IPS DF 6.9 (cell line): Measurements from ENCODE around the gene IFIT1.
"Not testable (repeated sequence)": the region's sequence is repeated elsewhere in the genome, so short reads cannot be mapped to it uniquely, and the experiment has no call there.

ENCODE experiments used
- DNase-seq: peaks from one replicate; pipeline ENCODE4 v3.0.0-alpha.2; 2013; ENCODE audit warnings: low read depth, low spot score
- H3K27ac ChIP-seq: one replicate; pipeline ENCODE4 v1.5.1; 2013; ENCODE audit warnings: low read length, control low read depth
- H3K27me3 ChIP-seq: 2 replicates; pipeline ENCODE4 v1.6.1; 2013; ENCODE audit warnings: mild to moderate bottlenecking, low read length; ENCODE audit not compliant: control insufficient read depth, insufficient read depth
- H3K36me3 ChIP-seq: 2 replicates; pipeline ENCODE4 v1.6.1; 2013; ENCODE audit warnings: low read length; ENCODE audit not compliant: control insufficient read depth, insufficient read depth
- H3K4me1 ChIP-seq: 2 replicates; pipeline ENCODE4 v1.6.1; 2013; ENCODE audit warnings: low read length; ENCODE audit not compliant: control insufficient read depth, insufficient read depth
- H3K4me3 ChIP-seq: 2 replicates; pipeline ENCODE4 v1.5.1; 2013; ENCODE audit warnings: mild to moderate bottlenecking, low read length
- H3K9me3 ChIP-seq: 2 replicates; pipeline ENCODE4 v1.6.1; 2013; ENCODE audit warnings: low read length, inconsistent platforms; ENCODE audit not compliant: control insufficient read depth, insufficient read depth
- WGBS: extraction: QIAGEN DNeasy Blood & Tissue Kit; methylation state at CpG from one replicate; pipeline ENCODE4 v1.1.7; 2013; ENCODE audit warnings: mixed read lengths, missing lambda C conversion rate; ENCODE audit not compliant: insufficient read length, insufficient coverage; 5-methylcytosine and 5-hydroxymethylcytosine counted together

The IFIT1 gene

DNA sequence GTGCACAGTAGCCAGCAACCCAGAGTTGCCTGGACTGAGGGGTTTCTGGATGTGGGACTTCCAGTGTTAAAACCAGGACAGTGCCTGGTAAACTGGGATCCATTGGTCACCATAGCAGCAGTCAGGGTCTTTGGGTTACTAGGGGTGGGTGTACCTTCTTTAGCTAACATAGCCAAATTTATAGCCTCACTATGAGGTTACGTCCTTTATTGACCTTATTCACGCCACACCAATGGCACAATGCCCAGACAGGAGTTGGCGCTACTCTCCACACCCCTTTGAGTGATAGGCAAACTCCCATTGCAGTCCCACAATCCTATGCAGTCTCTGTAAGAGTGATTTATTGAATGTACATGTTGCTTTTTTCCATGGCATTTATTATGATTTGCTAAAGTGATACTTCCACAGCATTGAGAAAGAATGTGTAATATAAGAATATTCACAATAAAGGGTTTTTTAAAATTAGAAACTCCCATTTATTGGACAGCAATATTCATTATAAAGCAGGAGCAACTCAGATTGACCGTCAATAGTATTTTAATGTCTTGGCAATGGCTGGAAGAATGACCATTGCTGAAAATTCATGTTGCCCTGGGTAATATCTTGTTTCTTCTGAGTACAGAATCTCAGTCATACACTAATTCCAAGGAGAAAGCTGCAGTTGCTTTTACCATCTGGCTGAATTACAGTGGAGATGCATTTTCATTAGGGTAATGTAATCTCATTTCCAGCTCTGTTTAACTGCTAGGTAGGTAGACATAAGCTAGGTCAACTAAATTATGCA, 48.0 kb downstream of the IFIT1 start:
- H3K27ac ChIP-seq, result no peak overlapping the region
- WGBS, result no CpG with 5 or more reads among the region's 4 CpGs

GRCh38 chr10:89442289-89442688, 49.9 kb downstream of the IFIT1 start:
- H3K4me1 ChIP-seq, result no peaks in the 10 kb centered on the region
- no peak overlapping the region for H3K27ac ChIP-seq
- WGBS, result no CpG with 5 or more reads among the region's 1 CpG

More for the DNA sequence above, 48.0 kb downstream of the IFIT1 start:
- Histone ChIP-seq H3K9me3 (no peaks in the 10 kb centered on the region), H3K36me3 (no peaks in the 10 kb centered on the region), H3K27me3 (no peaks in the 10 kb centered on the region), H3K4me1 (no peaks in the 10 kb centered on the region), H3K4me3 (no peak overlapping the region)
- no peak for DNase-seq

DNA sequence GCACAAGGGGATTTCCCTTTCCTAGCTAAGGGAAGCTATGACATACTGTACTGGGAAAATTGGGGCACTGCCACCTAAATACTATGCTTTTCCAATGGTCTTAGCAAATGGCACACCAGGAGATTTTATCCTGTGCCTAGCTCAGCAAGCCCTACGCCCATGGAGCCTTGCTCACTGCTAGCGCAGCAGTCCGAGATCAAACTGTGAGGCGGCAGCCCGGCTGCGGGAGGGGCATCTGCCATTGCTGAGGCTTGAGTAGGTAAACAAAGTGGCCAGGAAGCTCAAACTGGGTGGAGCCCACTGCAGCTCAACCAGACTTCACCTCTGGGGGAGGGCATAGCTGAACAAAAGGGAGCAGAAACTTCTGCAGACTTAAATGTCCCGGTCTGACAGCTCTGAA, 52.4 kb downstream of the IFIT1 start:
- H3K27me3 ChIP-seq, H3K27ac ChIP-seq, H3K36me3 ChIP-seq, DNase-seq, H3K4me3 ChIP-seq, H3K9me3 ChIP-seq, H3K4me1 ChIP-seq: not testable (repeated sequence)
- no CpG with 5 or more reads among the region's 7 CpGs for WGBS

More at GRCh38 chr10:89442289-89442688, 49.9 kb downstream of the IFIT1 start:
- DNase-seq, result no peak
- no peaks in the 10 kb centered on the region for H3K9me3 ChIP-seq
- no peak overlapping the region for H3K4me3 ChIP-seq
- H3K36me3 ChIP-seq, result no peaks in the 10 kb centered on the region
- no peaks in the 10 kb centered on the region for H3K27me3 ChIP-seq

GRCh38 chr10:89450901-89451300, 58.5 kb downstream of the IFIT1 start:
- no peaks in the 10 kb centered on the region for H3K36me3 ChIP-seq
- no peaks in the 10 kb centered on the region for H3K9me3 ChIP-seq
- no peaks in the 10 kb centered on the region for H3K27me3 ChIP-seq
- WGBS, result no CpG with 5 or more reads among the region's 2 CpGs
- H3K4me3 ChIP-seq, result no peak overlapping the region
- DNase-seq, result no peak
- no peak overlapping the region for H3K27ac ChIP-seq
- H3K4me1 ChIP-seq, result no peaks in the 10 kb centered on the region

- no peak overlapping the region for H3K4me3 ChIP-seq
- H3K27me3 ChIP-seq, result no peaks in the 10 kb centered on the region
- no peaks in the 10 kb centered on the region for H3K4me1 ChIP-seq
- no peaks in the 10 kb centered on the region for H3K36me3 ChIP-seq
- no CpG with 5 or more reads among the region's 1 CpG for WGBS
- H3K27ac ChIP-seq, result no peak overlapping the region
- no peaks in the 10 kb centered on the region for H3K9me3 ChIP-seq
- no peak for DNase-seq
Measured at GRCh38 chr10:89452193-89452592, 59.8 kb downstream of the IFIT1 start.

GRCh38 chr10:89454561-89455347, 62.3 kb downstream of the IFIT1 start:
- Histone ChIP-seq H3K36me3 (no peaks in the 10 kb centered on the region), H3K27me3 (no peaks in the 10 kb centered on the region), H3K4me3 (no peak overlapping the region), H3K4me1 (no peaks in the 10 kb centered on the region), H3K27ac (no peak overlapping the region), H3K9me3 (no peaks in the 10 kb centered on the region)
- DNase-seq, result no peak
- no CpG with 5 or more reads among the region's 1 CpG for WGBS
